Measurements from ENCODE around the gene DUXB.
A peak's percentile ranks its signal among the peaks of the same experiment; 100 is the strongest.

DUXB gene, protein sequence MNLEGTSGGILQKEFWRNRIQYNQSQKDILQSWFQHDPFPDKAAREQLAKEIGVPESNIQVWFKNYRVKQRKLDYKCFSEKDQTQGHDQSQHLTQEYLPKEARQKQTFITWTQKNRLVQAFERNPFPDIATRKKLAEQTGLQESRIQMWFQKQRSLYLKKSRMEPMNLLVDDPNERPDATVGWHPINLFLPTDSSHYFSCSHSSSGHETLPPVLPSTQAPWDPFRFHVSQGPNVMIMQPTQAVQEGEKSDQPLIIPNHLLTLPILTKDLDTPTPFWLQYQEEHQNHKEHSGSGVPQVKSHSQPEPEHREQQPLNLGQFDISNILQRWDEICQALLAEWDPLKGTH

DNA sequence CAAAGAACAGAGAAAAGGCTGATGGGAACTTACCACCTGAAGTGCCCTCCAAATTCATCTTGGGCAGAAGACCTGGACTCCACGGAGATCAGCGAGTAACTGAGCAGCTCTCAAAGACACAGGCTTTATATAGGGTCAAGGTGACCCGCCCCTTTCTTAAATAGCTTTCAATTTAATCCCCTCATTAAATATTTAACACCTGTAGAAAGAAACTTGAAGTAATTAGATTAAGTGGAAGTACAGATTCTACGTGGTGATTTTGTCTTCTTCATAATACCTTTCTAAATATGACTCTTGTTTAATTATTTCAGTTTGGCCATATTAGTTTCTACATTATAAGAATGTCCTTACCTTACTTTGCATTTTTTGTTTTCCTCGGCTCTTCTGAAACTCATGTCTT lies at the start of gene DUXB:
DUXB (minus strand) TSS at position 101 of the 400 bp plus-strand sequence; CDS start at position 58, 43 bp downstream.
- DNase-seq = no peak

DNA sequence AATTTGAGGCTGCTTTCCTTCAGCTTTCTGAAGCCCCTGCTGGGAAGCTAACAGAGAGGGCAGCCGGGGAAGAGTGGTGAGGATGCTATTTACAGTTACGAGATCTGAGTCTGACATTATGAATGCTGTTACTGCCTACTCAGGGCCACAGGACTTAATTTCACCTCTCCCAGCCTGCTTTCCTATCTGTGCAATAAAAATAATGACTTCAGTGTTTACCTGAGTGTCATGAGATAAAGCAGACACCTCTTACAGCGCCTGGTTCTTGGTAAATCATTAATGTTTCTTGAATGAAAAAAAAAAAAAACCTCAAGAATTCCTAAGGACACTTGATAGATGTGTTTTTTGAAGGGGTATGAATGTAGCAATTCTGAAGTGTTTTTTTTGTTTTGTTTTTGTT lies 49.3 kb upstream of the DUXB start:
- DNase-seq = no peak

- no peak for DNase-seq
These were observed 45.1 kb upstream of the DUXB start for GRCh38 chr16:75746359-75746758.

GRCh38 chr16:75745823-75746222 lies 44.6 kb upstream of the DUXB start:
- no peak for DNase-seq

DNA sequence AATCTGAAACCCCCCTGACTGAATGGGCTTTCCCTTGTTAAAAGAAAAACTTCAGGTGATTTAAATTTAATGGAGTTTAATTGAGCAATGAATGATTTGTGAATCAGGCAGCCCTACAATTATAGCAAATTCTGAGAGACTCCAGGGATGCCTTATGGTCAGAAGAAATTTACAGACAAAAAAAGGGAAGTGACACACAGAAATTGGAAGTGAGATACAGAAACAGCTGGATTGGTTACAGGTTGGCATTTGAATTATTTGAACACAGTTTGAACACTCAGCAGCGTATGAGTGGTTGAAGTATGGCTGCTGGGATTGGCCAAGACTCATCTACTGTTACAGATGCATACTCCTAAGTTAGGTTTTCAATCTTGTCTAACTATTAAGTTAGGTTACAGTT lies 44.0 kb upstream of the DUXB start:
- DNase-seq = no peak

- no peak for DNase-seq
These were observed 41.3 kb upstream of the DUXB start for GRCh38 chr16:75742424-75743047.

GRCh38 chr16:75733305-75734211 lies 32.3 kb upstream of the DUXB start:
- peak in 9 of 14 donors; percentile 1 to 82 (median 17) for DNase-seq

DNA sequence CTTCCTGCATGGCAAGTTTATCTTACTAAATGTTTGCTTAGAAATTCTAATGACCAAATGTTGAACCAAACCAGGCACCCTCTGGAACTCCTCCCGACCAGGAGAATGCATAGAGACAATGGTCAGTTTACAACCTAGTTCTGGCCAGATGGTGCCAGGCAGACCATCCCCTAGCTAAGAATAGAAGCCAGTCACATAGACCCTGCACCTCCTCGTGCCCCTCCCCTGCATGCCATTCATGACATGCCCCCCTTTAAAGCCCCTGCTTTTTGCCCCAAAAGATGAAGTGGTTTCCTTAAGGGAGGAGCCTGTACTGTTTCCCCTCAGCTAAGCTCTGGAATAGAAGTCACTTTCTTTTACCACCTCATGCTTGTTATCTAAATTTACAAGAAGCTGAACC lies 31.6 kb upstream of the DUXB start:
- DNase-seq = no peak

DNA sequence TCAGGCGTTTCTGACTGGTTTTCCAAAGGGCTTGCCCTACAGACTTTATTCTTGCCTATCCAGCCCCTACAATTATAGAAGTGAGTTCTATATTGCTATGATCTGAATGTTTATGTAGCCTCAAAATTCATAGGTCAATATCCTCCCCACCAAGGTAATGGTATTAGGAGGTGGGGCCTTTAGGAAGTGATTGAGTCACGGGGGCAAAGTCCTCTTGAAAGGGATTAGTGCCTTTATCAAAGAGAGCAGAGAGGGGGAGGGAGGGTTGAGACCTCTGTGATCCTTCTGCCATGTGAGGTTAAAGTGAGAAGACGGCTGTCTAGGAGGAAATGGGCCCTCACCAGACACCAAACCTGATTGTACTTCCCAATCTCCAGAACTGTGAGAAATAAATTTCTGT lies 26.0 kb upstream of the DUXB start:
- no peak for DNase-seq

DNA sequence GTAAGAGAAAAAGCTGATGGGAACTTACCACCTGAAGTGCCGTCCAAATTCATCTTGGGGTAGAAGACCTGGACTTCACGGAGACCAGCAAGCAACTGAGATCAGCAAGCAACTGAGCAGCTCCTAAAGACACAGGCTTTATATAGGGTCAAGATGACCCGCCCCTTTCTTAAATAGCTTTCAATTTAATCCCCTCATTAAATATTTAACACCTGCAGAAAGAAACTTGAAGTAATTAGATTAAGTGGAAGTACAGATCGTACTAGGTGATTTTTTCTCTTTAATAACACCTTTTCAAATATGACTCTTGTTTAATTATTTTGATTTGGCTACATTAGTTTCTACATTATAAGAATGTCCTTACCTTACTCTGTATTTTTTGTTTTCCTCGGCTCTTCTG lies 25.1 kb upstream of the DUXB start, which contains the start of gene CPHXL:
CPHXL (minus strand) TSS at position 101 of the 400 bp plus-strand sequence; CDS start at position 53, 48 bp downstream.
- no peak for DNase-seq

DNA sequence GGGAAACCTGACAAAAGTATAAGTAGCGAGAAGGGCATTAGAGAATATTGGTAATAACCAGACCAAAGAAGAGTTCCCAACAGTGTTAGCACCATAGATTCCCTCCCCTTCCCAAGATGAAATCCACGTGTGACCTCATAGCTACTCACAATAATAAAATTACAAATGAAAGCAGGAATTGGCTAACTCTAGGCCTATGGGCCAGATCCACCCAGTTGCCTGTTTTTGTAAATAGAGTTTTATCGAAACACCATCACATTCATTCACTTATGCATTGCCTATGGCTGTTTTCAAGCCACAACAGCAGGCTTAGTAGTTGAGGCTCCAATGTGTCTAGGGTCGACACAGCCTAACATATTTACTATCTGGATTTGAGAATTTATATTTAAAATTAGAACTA lies 17.2 kb upstream of the DUXB start:
- no peak for DNase-seq

GRCh38 chr16:75714661-75715060 lies 13.4 kb upstream of the DUXB start:
- DNase-seq = no peak

- DNase-seq = no peak
These were observed 9.1 kb upstream of the DUXB start for GRCh38 chr16:75710344-75710743.

- no peak for DNase-seq
These were observed 2.0 kb upstream of the DUXB start for GRCh38 chr16:75703306-75703705.

DNA sequence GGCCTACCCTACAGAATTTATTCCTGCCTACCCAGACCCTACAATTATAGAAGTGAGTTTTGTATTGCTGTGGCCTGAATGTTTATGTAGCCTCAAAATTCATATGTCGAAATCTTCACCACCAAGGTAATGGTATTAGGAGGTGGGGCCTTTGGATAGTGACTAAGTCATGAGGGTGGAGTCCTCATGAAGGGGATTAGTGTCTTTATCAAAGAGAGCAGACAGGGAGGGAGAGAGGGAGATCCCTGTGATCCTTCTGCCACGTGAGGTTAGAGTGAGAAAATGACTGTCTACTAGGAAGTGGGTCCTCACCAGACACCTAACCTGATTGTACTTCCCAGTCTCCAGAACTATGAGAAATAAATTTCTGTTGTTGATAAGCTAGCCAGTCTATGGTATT lies 981 bp upstream of the DUXB start:
- no peak for DNase-seq

- peak in 1 of 14 donors; percentile 15 for DNase-seq
These were observed 3.7 kb downstream of the DUXB start for GRCh38 chr16:75697571-75697970.

- DNase-seq = no peak
These were observed 5.6 kb downstream of the DUXB start for GRCh38 chr16:75695708-75696107.

- no peak for DNase-seq
These were observed 13.9 kb downstream of the DUXB start for GRCh38 chr16:75687361-75687760.

GRCh38 chr16:75682308-75682707 lies 19.0 kb downstream of the DUXB start:
- no peak for DNase-seq

GRCh38 chr16:75679366-75679765 lies 21.9 kb downstream of the DUXB start:
- no peak for DNase-seq

- DNase-seq = no peak
These were observed 24.4 kb downstream of the DUXB start, which contains the start of gene CPHXL2 for GRCh38 chr16:75676909-75677308. TSS of gene CPHXL2 (minus strand) at chr16:75677009. CDS start at chr16:75676999, 10 bp downstream.

GRCh38 chr16:75667503-75667902 lies 33.8 kb downstream of the DUXB start:
- DNase-seq = no peak

Measured in C1 segment of cervical spinal cord (tissue), 14 donors.